HG03103 (cell line): ENCODE results near the gene LONP1.

Experiments used
- ATAC-seq: cut with Tn5 transposase; IDR thresholded peaks from one replicate; pipeline ENCODE4 v1.9.1; 2021; ENCODE audit warnings: low read depth; ENCODE audit not compliant: unreplicated experiment

The LONP1 gene

GRCh38 chr19:5680437-5681368 is 39.2 kb downstream of the LONP1 start, which contains the start of the genes HSD11B1L and MICOS13:
Gene HSD11B1L (plus strand): TSS chr19:5681027. CDS start chr19:5684833, 3,806 bp downstream.
Gene MICOS13 (minus strand): TSS chr19:5680516. CDS start chr19:5680486, 30 bp downstream.
- ATAC-seq, result peak; percentile 80

- no peak for ATAC-seq
Measured at GRCh38 chr19:5680084-5680436, 39.9 kb downstream of the LONP1 start.

GRCh38 chr19:5679289-5680083 is 40.5 kb downstream of the LONP1 start:
- no peak for ATAC-seq

- ATAC-seq, result no peak
Measured at GRCh38 chr19:5678071-5678718, 41.8 kb downstream of the LONP1 start.

- ATAC-seq, result no peak
Measured at GRCh38 chr19:5677580-5677979, 42.4 kb downstream of the LONP1 start.

- no peak for ATAC-seq
Measured at GRCh38 chr19:5677136-5677535, 42.8 kb downstream of the LONP1 start.

- no peak for ATAC-seq
Measured at GRCh38 chr19:5676772-5677105, 43.2 kb downstream of the LONP1 start.

- ATAC-seq, result no peak
Measured at GRCh38 chr19:5676105-5676771, 43.7 kb downstream of the LONP1 start.

GRCh38 chr19:5674714-5675113 is 45.2 kb downstream of the LONP1 start:
- no peak for ATAC-seq

GRCh38 chr19:5673752-5674151 is 46.2 kb downstream of the LONP1 start:
- ATAC-seq, result no peak

- ATAC-seq, result no peak
Measured at GRCh38 chr19:5672708-5673459, 47.1 kb downstream of the LONP1 start.

GRCh38 chr19:5671600-5671999 is 48.3 kb downstream of the LONP1 start:
- ATAC-seq, result no peak

GRCh38 chr19:5669212-5669611 is 50.7 kb downstream of the LONP1 start:
- ATAC-seq, result no peak

GRCh38 chr19:5667751-5668271 is 52.1 kb downstream of the LONP1 start:
- no peak for ATAC-seq

GRCh38 chr19:5666921-5667610 is 52.9 kb downstream of the LONP1 start:
- ATAC-seq, result no peak

- ATAC-seq, result no peak
Measured at GRCh38 chr19:5665781-5666513, 54.0 kb downstream of the LONP1 start.

- no peak for ATAC-seq
Measured at GRCh38 chr19:5664515-5664914, 55.4 kb downstream of the LONP1 start.

GRCh38 chr19:5663904-5664303 is 56.0 kb downstream of the LONP1 start:
- no peak for ATAC-seq
